ENCODE measurements around the gene B4GALT4. TPM values are rescaled to one million over a fixed set of nuclear protein-coding genes. Genes with fewer than 3 reads are reported as not detected.

Gene B4GALT4
- total RNA-seq, 1 experiment from 2014 or later = 46.5 TPM

GRCh38 chr3:119261055-119261454 is 20.4 kb upstream of the B4GALT4 start:
- Mint-ChIP-seq H3K36me3 (ENCODE audit: insufficient read depth in 1 of 3, low read depth in 3 of 3) (no peaks in the 10 kb centered on the region; a peak in 1 of 7 replicates), H3K9me3 (peaks cover 0 to 5% of the 10 kb centered on the region in 2 experiments; a peak in 2 of 5 replicates), H3K4me3 (no peak overlapping the region), H3K4me1 (peaks cover 37 to 42% of the 10 kb centered on the region in 2 experiments), H3K27ac (peak overlapping the region in 1 of 3 experiments; percentile 40; a peak in 3 of 7 replicates), H3K27me3 (ENCODE audit: low read depth) (no peaks in the 10 kb centered on the region; the same call in 1 of the 2 replicates)
- Histone ChIP-seq H3K27me3 (ENCODE audit: insufficient read depth, low read length) (no peaks in the 10 kb centered on the region), H3K4me2 (ENCODE audit: insufficient read depth, insufficient read length, low read length) (no peak overlapping the region), H2BK120ac (ENCODE audit: low read depth, low read length, poor library complexity, severe bottlenecking) (no peak overlapping the region), H3K14ac (ENCODE audit: insufficient read depth, low read length) (no peak overlapping the region), H3K23ac (ENCODE audit: insufficient read length, low read depth, low read length) (no peak overlapping the region), H2BK15ac (ENCODE audit: low read depth, low read length) (no peak overlapping the region), H3K9me3 (ENCODE audit: control insufficient read depth, low read depth, low read length) (no peaks in the 10 kb centered on the region), H2AK5ac (ENCODE audit: insufficient read length, low read length) (no peak overlapping the region), H3K27ac (ENCODE audit: insufficient read length, low read depth, low read length) (no peak overlapping the region), H4K8ac (replicated peaks; ENCODE audit: insufficient read length, low read depth, low read length) (no peak overlapping the region), H3K4ac (ENCODE audit: low read depth, low read length) (no peak overlapping the region), H3K79me1 (ENCODE audit: insufficient read depth, low read depth, low read length, poor library complexity, severe bottlenecking) (no peaks in the 10 kb centered on the region), H3K79me2 (ENCODE audit: insufficient read depth, low read length) (no peaks in the 10 kb centered on the region), H2BK5ac (ENCODE audit: insufficient read length, low read length) (no peak overlapping the region), H4K20me1 (ENCODE audit: control insufficient read depth, insufficient read depth, insufficient read length) (no peaks in the 10 kb centered on the region), H4K5ac (ENCODE audit: insufficient read length, low read depth, low read length) (no peak overlapping the region), H3K18ac (ENCODE audit: insufficient read length, low read depth, low read length) (no peak overlapping the region), H2BK20ac (ENCODE audit: low read depth, low read length, poor library complexity, severe bottlenecking) (no peak overlapping the region), H2BK12ac (ENCODE audit: insufficient read length, low read depth, low read length) (no peak overlapping the region), H3K56ac (ENCODE audit: insufficient read length, low read depth, low read length) (no peak overlapping the region), H3K4me1 (ENCODE audit: insufficient read depth, low read length) (peaks cover 10% of the 10 kb centered on the region; the same call in 1 of the 2 replicates), H4K91ac (ENCODE audit: insufficient read length, low read depth, low read length) (no peak overlapping the region), H3K23me2 (ENCODE audit: insufficient read length, low read depth, low read length, poor library complexity, severe bottlenecking) (no peaks in the 10 kb centered on the region), H3T11ph (ENCODE audit: low read length) (no peak overlapping the region), H2AFZ (ENCODE audit: low read length) (no peak overlapping the region), H3K9ac (ENCODE audit: extremely low read depth, insufficient read length, low read length) (no peak overlapping the region)
- no peak for DNase-seq
- no CpG with 5 or more reads among the region's 6 CpGs for WGBS (ENCODE audit: extremely low coverage, insufficient read length, low lambda C conversion rate)
- TF ChIP-seq, protein P1, sequence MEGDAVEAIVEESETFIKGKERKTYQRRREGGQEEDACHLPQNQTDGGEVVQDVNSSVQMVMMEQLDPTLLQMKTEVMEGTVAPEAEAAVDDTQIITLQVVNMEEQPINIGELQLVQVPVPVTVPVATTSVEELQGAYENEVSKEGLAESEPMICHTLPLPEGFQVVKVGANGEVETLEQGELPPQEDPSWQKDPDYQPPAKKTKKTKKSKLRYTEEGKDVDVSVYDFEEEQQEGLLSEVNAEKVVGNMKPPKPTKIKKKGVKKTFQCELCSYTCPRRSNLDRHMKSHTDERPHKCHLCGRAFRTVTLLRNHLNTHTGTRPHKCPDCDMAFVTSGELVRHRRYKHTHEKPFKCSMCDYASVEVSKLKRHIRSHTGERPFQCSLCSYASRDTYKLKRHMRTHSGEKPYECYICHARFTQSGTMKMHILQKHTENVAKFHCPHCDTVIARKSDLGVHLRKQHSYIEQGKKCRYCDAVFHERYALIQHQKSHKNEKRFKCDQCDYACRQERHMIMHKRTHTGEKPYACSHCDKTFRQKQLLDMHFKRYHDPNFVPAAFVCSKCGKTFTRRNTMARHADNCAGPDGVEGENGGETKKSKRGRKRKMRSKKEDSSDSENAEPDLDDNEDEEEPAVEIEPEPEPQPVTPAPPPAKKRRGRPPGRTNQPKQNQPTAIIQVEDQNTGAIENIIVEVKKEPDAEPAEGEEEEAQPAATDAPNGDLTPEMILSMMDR (conservative IDR thresholded peaks at IDR 0.05) = no peak
